Measurements from ENCODE around the gene RGMA.

Gene RGMA

GRCh38 chr15:93082861-93083260 is 6.2 kb downstream of the RGMA start:
- no peak overlapping the region for H3K4me3 ChIP-seq (ENCODE audit: low read depth, low read length)
- TF ChIP-seq CTCF (IDR thresholded peaks at IDR 0.05; ENCODE audit: borderline replicate concordance, insufficient read depth, low read depth, low read length) = no peak

GRCh38 chr15:93081399-93081798 is 7.6 kb downstream of the RGMA start:
- TF ChIP-seq CTCF (IDR thresholded peaks at IDR 0.05; ENCODE audit: borderline replicate concordance, insufficient read depth, low read depth, low read length) = no peak
- no peak overlapping the region for H3K4me3 ChIP-seq (ENCODE audit: low read depth, low read length)

GRCh38 chr15:93080451-93080850 is 8.6 kb downstream of the RGMA start:
- no peak for TF ChIP-seq CTCF (IDR thresholded peaks at IDR 0.05; ENCODE audit: borderline replicate concordance, insufficient read depth, low read depth, low read length)
- no peak overlapping the region for H3K4me3 ChIP-seq (ENCODE audit: low read depth, low read length)

- TF ChIP-seq CTCF (IDR thresholded peaks at IDR 0.05; ENCODE audit: borderline replicate concordance, insufficient read depth, low read depth, low read length) = no peak
- H3K4me3 ChIP-seq (ENCODE audit: low read depth, low read length) = no peak overlapping the region
Measured at GRCh38 chr15:93076875-93077274, 12.1 kb downstream of the RGMA start.

GRCh38 chr15:93076217-93076616 is 12.8 kb downstream of the RGMA start:
- no peak for TF ChIP-seq CTCF (IDR thresholded peaks at IDR 0.05; ENCODE audit: borderline replicate concordance, insufficient read depth, low read depth, low read length)

GRCh38 chr15:93074599-93074998 is 14.4 kb downstream of the RGMA start:
- H3K4me3 ChIP-seq (ENCODE audit: low read depth, low read length) = no peak overlapping the region
- no peak for TF ChIP-seq CTCF (IDR thresholded peaks at IDR 0.05; ENCODE audit: borderline replicate concordance, insufficient read depth, low read depth, low read length)

More at GRCh38 chr15:93076217-93076616, 12.8 kb downstream of the RGMA start:
- no peak overlapping the region for H3K4me3 ChIP-seq (ENCODE audit: low read depth, low read length)

GRCh38 chr15:93073465-93073952 is 15.5 kb downstream of the RGMA start:
- no peak overlapping the region for H3K4me3 ChIP-seq (ENCODE audit: low read depth, low read length)

More at GRCh38 chr15:93073465-93073952, 15.5 kb downstream of the RGMA start:
- TF ChIP-seq CTCF (IDR thresholded peaks at IDR 0.05; ENCODE audit: borderline replicate concordance, insufficient read depth, low read depth, low read length) = no peak

Measured in GM12875 (cell line).